Measurements from ENCODE around the gene RXRB. TPM values are rescaled to one million over a fixed set of nuclear protein-coding genes. Genes with fewer than 3 reads are reported as not detected.

Gene RXRB
- total and polyA plus RNA-seq, 2 of the 13 experiments (the other 11 are each of a cell fraction or from before 2014, with no cell fraction given) = 26.7 to 55.7 TPM

- TF ChIP-seq MTERF4 (CRISPR knock-in tag; IDR thresholded peaks at IDR 0.05) (peak; percentile 90), KLF13 (CRISPR knock-in tag; IDR thresholded peaks at IDR 0.05) (0 out of 2 replicates have a peak, but pooled peaks have one; percentile 14), CBX1 (IDR thresholded peaks at IDR 0.05; ENCODE audit: low read depth) (no peak), PTBP1 (IDR thresholded peaks at IDR 0.05; ENCODE audit: low read depth, low read length, poor library complexity, severe bottlenecking) (peak; percentile 8), ZNF367 (CRISPR knock-in tag; IDR thresholded peaks at IDR 0.05; ENCODE audit: borderline replicate concordance) (no peak), FOSL1 (CRISPR knock-in tag; IDR thresholded peaks at IDR 0.05; ENCODE audit: borderline replicate concordance) (no peak), TGIF2 (CRISPR knock-in tag; IDR thresholded peaks at IDR 0.05) (no peak; the same call in 1 of the 2 replicates), GMEB1 (CRISPR knock-in tag; IDR thresholded peaks at IDR 0.05; ENCODE audit: borderline replicate concordance) (no peak; the same call in 1 of the 2 replicates), ZFP91 (CRISPR knock-in tag; IDR thresholded peaks at IDR 0.05; ENCODE audit: borderline replicate concordance) (peak; percentile 84; the same call in 1 of the 2 replicates), ZGPAT (CRISPR knock-in tag; IDR thresholded peaks at IDR 0.05) (peak; percentile 61; the same call in 1 of the 2 replicates), ZBTB21 (CRISPR knock-in tag; IDR thresholded peaks at IDR 0.05) (no peak), RXRB (CRISPR knock-in tag; IDR thresholded peaks at IDR 0.05; ENCODE audit: borderline replicate concordance) (0 out of 2 replicates have a peak, but pooled peaks have one; percentile 32), NR2C2 (CRISPR knock-in tag; IDR thresholded peaks at IDR 0.05; ENCODE audit: borderline replicate concordance) (peak; percentile 31; the same call in 1 of the 2 replicates), NCOR1 (IDR thresholded peaks at IDR 0.05; ENCODE audit: borderline replicate concordance, low read length) (no peak), PHF8 (CRISPR knock-in tag; IDR thresholded peaks at IDR 0.05) (peak; percentile 42; the same call in 1 of the 2 replicates), MIXL1 (CRISPR knock-in tag; IDR thresholded peaks at IDR 0.05) (0 out of 2 replicates have a peak, but pooled peaks have one; percentile 10), ZNF260 (CRISPR knock-in tag; IDR thresholded peaks at IDR 0.05; ENCODE audit: borderline replicate concordance, low read depth) (no peak), FOSL2 (CRISPR knock-in tag; IDR thresholded peaks at IDR 0.05) (no peak; the same call in 1 of the 2 replicates), ZBTB2 (CRISPR knock-in tag; IDR thresholded peaks at IDR 0.05; ENCODE audit: low read depth) (no peak), ATF3 (CRISPR knock-in tag; IDR thresholded peaks at IDR 0.05) (no peak), ZNF776 (CRISPR knock-in tag; IDR thresholded peaks at IDR 0.05) (0 out of 2 replicates have a peak, but pooled peaks have one; percentile 51)
Measured at GRCh38 chr6:33161354-33162331, 38.8 kb downstream of the RXRB start (continued).
